ENCODE data around the gene CCDC69. TPM values are rescaled to one million over a fixed set of nuclear protein-coding genes. Genes with fewer than 3 reads are reported as not detected.
"Not testable (repeated sequence)": the region's sequence is repeated elsewhere in the genome, so short reads cannot be mapped to it uniquely, and the experiment has no call there.

CCDC69 gene
- polyA plus RNA-seq, 2 of the 4 experiments (the other 2 are of a cell fraction): 2.9 to 3.0 TPM

DNA sequence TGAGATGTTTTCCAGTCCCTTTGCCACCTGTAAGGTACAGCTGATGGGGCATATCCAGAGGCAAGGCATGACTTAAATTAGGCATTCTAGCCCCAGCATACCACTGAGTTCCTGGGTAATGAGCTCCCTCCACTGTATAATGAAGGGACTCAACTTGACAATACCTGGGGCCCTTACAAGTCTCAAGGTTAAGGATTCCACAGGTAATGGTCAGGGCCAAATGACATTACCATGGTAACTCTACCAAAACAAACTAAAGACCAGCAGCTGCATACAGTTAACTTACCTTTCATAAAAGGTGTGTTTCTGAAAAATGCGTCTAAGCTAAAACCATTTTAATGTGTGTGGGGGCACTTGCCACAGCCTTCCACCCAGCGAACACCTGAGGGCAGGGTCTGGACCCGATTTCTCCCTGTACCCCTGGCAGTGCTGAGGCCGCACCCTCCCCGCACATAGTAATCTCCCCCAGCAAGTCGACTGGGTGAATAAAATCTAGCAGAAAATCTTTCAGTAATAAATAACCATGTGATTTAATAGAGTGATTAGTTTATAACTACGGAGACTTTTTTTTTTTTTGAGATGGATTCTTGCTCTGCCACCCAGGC, 24.2 kb downstream of the CCDC69 start (continued):
- TF ChIP-seq, protein P1, sequence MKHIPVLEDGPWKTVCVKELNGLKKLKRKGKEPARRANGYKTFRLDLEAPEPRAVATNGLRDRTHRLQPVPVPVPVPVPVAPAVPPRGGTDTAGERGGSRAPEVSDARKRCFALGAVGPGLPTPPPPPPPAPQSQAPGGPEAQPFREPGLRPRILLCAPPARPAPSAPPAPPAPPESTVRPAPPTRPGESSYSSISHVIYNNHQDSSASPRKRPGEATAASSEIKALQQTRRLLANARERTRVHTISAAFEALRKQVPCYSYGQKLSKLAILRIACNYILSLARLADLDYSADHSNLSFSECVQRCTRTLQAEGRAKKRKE (CRISPR knock-in tag; IDR thresholded peaks at IDR 0.05; ENCODE audit: low read depth): no peak
- no peak for TF ChIP-seq RNF2 (IDR thresholded peaks at IDR 0.05; ENCODE audit: borderline replicate concordance, low read depth)
- no peak for TF ChIP-seq JUNB (IDR thresholded peaks at IDR 0.05)
- TF ChIP-seq RAD21 (conservative IDR thresholded peaks at IDR 0.05 in 1 of 2, IDR thresholded peaks at IDR 0.05 in 1 of 2): no peak

DNA sequence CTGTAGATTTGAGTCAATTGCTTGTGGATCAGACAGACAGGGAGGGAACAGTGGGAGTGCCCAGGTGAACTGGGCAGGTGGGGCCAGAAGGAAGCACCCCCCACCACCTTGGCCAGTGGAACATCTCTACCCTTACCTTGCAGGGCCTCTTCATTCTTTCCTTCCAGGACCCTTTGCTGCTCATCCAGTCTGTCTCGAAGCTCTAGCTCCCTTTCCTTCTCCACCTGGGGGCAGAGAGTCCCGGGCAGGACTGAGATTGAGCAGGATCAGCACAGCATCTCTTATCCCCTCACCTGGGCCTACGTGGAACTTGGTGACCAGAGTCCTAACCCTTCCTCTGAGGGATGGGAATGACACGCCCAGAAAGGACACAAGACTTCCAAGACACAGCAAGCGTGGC, 25.0 kb downstream of the CCDC69 start:
- TF ChIP-seq MAZ (IDR thresholded peaks at IDR 0.05; ENCODE audit: borderline replicate concordance, low read depth, low read length): no peak
- TF ChIP-seq MAFK (IDR thresholded peaks at IDR 0.05; ENCODE audit: partially characterized antibody): no peak
- TF ChIP-seq PBX3 (IDR thresholded peaks at IDR 0.05): no peak
- TF ChIP-seq ZSCAN20 (CRISPR knock-in tag; IDR thresholded peaks at IDR 0.05): no peak
- no peak for TF ChIP-seq CEBPB (IDR thresholded peaks at IDR 0.05)
- TF ChIP-seq NR3C1 (IDR thresholded peaks at IDR 0.05): no peak
- no peak for TF ChIP-seq NPAS2 (CRISPR knock-in tag; IDR thresholded peaks at IDR 0.05; ENCODE audit: borderline replicate concordance)
- no peak for TF ChIP-seq TP53 (CRISPR knock-in tag; IDR thresholded peaks at IDR 0.05)
- no peak for TF ChIP-seq REST (IDR thresholded peaks at IDR 0.05)
- TF ChIP-seq, protein P1 (CRISPR knock-in tag; IDR thresholded peaks at IDR 0.05; ENCODE audit: low read depth): no peak
- no peak for TF ChIP-seq CBX8 (IDR thresholded peaks at IDR 0.05)
- TF ChIP-seq RFX5 (IDR thresholded peaks at IDR 0.05): no peak
- no peak for DNase-seq (ENCODE audit: low read depth in 1 of 2, low spot score in 1 of 2)
- FAIRE-seq: no peak
- CTCF ChIA-PET: interaction anchor here (0.6 to 1.7 kb wide), 4 partner anchors 9 to 286 kb away, joined by 3 to 4 read pairs (median 3); no protein-coding TSS in a partner anchor
- WGBS (ENCODE audit: missing lambda C conversion rate): 31% methylated on average over 5 of the region's 5 CpGs
- peaks cover 4% of the 10 kb centered on the region; the same call in 1 of the 3 replicates for H3K4me1 ChIP-seq
- H3K4me2 ChIP-seq: no peak overlapping the region
- POLR2A ChIA-PET: no interaction called here
- no peaks in the 10 kb centered on the region for H3K9me3 ChIP-seq
- ATAC-seq: no peak
- H3K27ac ChIP-seq: no peak overlapping the region
- no peak overlapping the region for H3K4me3 ChIP-seq

DNA sequence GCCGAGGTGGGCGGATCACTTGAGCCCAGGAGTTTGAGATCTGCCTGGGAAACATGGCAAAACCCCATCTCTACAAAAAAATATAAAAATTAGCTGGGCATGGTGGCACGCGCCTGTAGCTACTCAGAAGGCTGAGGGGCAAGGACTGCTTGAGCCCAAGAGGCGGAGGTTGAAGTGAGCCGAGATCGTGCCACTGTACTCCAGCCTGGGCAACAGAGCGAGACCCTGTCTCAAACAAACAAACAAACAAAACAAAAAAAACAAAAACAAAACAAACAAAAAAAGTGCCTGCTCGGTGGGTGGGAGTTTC, 26.6 kb downstream of the CCDC69 start:
- DNase-seq (ENCODE audit: low read depth in 1 of 2, low spot score in 1 of 2); FAIRE-seq; ATAC-seq; CTCF ChIA-PET; POLR2A ChIA-PET; H3K4me2 ChIP-seq; H3K4me3 ChIP-seq; H3K9me3 ChIP-seq; H3K27ac ChIP-seq; H3K4me1 ChIP-seq: not testable (repeated sequence)
- 69% methylated on average over 9 of the region's 9 CpGs for WGBS (ENCODE audit: missing lambda C conversion rate)
